ENCODE measurements around the gene GLA. TPM values are rescaled to one million over a fixed set of nuclear protein-coding genes. Genes with fewer than 3 reads are reported as not detected.

Gene GLA
- total and polyA plus RNA-seq, 4 donors: 9.5 to 16.3 (median 13.2) TPM

DNA sequence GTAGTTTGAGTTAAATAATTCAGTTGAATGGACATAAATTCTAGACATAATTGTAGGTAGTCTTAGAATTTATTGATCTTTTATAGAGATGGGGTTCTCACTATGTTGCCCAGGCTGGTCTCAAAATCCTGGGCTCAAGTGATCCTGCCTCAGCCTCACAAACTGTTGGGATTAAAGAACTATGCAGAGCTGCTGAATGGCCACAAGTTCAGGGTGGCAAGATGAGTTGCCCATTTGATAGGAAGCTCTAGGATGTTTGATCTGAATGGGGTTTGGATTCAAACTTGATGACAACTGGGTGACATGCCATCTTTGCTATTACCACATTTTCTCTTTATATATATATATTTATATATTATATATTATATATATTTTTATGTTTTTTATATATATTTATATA lies 13.4 kb downstream of the GLA start:
- no peaks in the 10 kb centered on the region for H3K9me3 ChIP-seq (ENCODE audit: control insufficient read depth in 4 of 4, low read length in 3 of 4)
- TF ChIP-seq SP1 (IDR thresholded peaks at IDR 0.05) (no peak), FOXA1 (IDR thresholded peaks at IDR 0.05) (no peak), JUND (IDR thresholded peaks at IDR 0.05) (no peak), RXRA (IDR thresholded peaks at IDR 0.05) (no peak), YY1 (IDR thresholded peaks at IDR 0.05) (no peak)
- TF ChIP-seq, protein P1, sequence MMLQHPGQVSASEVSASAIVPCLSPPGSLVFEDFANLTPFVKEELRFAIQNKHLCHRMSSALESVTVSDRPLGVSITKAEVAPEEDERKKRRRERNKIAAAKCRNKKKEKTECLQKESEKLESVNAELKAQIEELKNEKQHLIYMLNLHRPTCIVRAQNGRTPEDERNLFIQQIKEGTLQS (IDR thresholded peaks at IDR 0.05): no peak
- peaks cover 0 to 6% (median 4%) of the 10 kb centered on the region in 4 donors for H3K36me3 ChIP-seq (ENCODE audit: control insufficient read depth in 4 of 4, insufficient read depth in 3 of 4, low read depth in 1 of 4, low read length in 3 of 4)
- peaks cover 0 to 5% (median 2%) of the 10 kb centered on the region in 4 donors for H3K4me1 ChIP-seq (ENCODE audit: control insufficient read depth in 4 of 4, insufficient read depth in 4 of 4, low read length in 3 of 4)
- no peak overlapping the region for H3K27ac ChIP-seq (ENCODE audit: low read depth in 1 of 2, low read length in 2 of 2)
- no peak overlapping the region for H3K9ac ChIP-seq (ENCODE audit: low read depth in 1 of 2, low read length in 2 of 2)
- DNase-seq (ENCODE audit: low spot score): no peak
- no peaks in the 10 kb centered on the region for H3K27me3 ChIP-seq (ENCODE audit: control insufficient read depth in 4 of 4, insufficient read depth in 4 of 4, low read length in 3 of 4)
- H3K4me3 ChIP-seq (ENCODE audit: low read depth in 1 of 3, low read length in 3 of 3): no peak overlapping the region

DNA sequence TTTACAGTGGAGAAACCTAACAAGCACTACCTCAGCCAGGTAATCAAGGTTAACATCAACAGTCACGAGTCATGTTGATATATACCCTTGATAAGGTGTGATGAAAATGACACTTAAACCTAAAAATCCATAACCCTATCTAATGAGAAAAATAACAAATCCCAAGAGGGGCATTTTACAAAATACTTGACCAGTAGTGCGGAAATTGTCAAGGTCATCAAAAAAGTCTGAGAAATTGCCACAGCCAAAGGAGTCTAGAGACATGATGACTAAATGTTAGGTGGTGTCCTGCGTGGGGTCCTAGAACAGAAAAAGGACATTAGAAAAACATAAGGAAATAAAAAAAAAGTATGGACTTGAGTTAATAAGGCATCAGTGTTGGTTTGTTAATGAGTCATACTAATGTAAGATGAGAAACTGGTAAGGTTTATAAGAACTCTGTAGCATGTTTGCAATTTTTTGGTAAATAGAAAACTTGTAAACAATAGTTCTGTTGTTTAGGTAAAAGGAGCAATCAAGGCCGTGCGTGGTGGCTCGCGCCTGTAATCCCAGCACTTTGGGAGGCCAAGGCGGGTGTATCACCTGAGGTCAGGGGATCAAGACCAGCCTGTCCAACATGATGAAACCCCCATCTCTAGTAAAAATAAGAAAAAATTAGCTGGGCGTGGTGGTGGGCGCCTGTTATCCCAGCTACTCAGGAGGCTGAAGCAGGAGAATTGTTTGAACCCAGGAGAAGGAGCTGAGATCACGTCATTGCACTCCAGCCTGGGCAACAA lies 14.0 kb downstream of the GLA start:
- DNase-seq (ENCODE audit: low spot score): no peak
- Histone ChIP-seq H3K27ac (ENCODE audit: low read depth in 1 of 2, low read length in 2 of 2) (no peak overlapping the region), H3K9me3 (ENCODE audit: control insufficient read depth in 4 of 4, low read length in 3 of 4) (no peaks in the 10 kb centered on the region), H3K4me3 (ENCODE audit: low read depth in 1 of 3, low read length in 3 of 3) (no peak overlapping the region), H3K4me1 (ENCODE audit: control insufficient read depth in 4 of 4, insufficient read depth in 4 of 4, low read length in 3 of 4) (peaks cover 0 to 5% (median 2%) of the 10 kb centered on the region in 4 donors), H3K27me3 (ENCODE audit: control insufficient read depth in 4 of 4, insufficient read depth in 4 of 4, low read length in 3 of 4) (no peaks in the 10 kb centered on the region), H3K9ac (ENCODE audit: low read depth in 1 of 2, low read length in 2 of 2) (no peak overlapping the region), H3K36me3 (ENCODE audit: control insufficient read depth in 4 of 4, insufficient read depth in 3 of 4, low read depth in 1 of 4, low read length in 3 of 4) (peaks cover 0 to 6% (median 4%) of the 10 kb centered on the region in 4 donors)
- WGBS: 89% methylated on average over 11 of the region's 11 CpGs
- TF ChIP-seq EGR1 (IDR thresholded peaks at IDR 0.05; ENCODE audit: low read depth in 2 of 2) (no peak), RXRA (IDR thresholded peaks at IDR 0.05) (no peak)
- TF ChIP-seq, protein P1 (IDR thresholded peaks at IDR 0.05): no peak
- TF ChIP-seq, protein P2, sequence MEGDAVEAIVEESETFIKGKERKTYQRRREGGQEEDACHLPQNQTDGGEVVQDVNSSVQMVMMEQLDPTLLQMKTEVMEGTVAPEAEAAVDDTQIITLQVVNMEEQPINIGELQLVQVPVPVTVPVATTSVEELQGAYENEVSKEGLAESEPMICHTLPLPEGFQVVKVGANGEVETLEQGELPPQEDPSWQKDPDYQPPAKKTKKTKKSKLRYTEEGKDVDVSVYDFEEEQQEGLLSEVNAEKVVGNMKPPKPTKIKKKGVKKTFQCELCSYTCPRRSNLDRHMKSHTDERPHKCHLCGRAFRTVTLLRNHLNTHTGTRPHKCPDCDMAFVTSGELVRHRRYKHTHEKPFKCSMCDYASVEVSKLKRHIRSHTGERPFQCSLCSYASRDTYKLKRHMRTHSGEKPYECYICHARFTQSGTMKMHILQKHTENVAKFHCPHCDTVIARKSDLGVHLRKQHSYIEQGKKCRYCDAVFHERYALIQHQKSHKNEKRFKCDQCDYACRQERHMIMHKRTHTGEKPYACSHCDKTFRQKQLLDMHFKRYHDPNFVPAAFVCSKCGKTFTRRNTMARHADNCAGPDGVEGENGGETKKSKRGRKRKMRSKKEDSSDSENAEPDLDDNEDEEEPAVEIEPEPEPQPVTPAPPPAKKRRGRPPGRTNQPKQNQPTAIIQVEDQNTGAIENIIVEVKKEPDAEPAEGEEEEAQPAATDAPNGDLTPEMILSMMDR (IDR thresholded peaks at IDR 0.05; ENCODE audit: low read depth, low read length, missing input control): no peak

DNA sequence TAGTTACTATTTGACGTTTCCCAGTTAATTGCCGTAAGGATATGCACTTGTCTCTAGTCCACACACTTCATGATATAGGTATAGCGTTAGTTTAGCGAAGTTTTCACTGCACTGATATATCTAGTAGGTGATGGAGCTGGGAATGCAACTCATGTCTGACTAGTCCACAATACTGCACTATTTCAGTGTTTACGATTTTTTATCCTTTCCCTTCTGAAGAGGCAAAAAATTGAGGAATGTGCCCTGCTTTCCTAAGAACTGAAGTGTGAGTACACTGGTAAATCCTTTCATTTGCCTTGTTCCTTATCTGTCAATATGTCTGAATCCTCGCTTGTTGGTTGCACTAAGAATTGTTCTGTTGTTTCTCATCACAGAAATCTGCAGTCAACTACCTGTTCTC lies 15.9 kb downstream of the GLA start:
- H3K27ac ChIP-seq (ENCODE audit: low read depth in 1 of 2, low read length in 2 of 2): no peak overlapping the region
- no peaks in the 10 kb centered on the region for H3K9me3 ChIP-seq (ENCODE audit: control insufficient read depth in 4 of 4, low read length in 3 of 4)
- H3K4me1 ChIP-seq (ENCODE audit: control insufficient read depth in 4 of 4, insufficient read depth in 4 of 4, low read length in 3 of 4): peaks cover 0 to 5% (median 2%) of the 10 kb centered on the region in 4 donors
- H3K36me3 ChIP-seq (ENCODE audit: control insufficient read depth in 4 of 4, insufficient read depth in 3 of 4, low read depth in 1 of 4, low read length in 3 of 4): peaks cover 0 to 6% (median 4%) of the 10 kb centered on the region in 4 donors
- TF ChIP-seq, protein P2 (IDR thresholded peaks at IDR 0.05; ENCODE audit: low read depth, low read length, missing input control): no peak
- TF ChIP-seq FOXA1 (IDR thresholded peaks at IDR 0.05) (no peak), YY1 (IDR thresholded peaks at IDR 0.05) (no peak), JUND (IDR thresholded peaks at IDR 0.05) (no peak), TAF1 (conservative IDR thresholded peaks at IDR 0.05) (no peak), HNF4G (IDR thresholded peaks at IDR 0.05) (no peak)
- TF ChIP-seq, protein P3, sequence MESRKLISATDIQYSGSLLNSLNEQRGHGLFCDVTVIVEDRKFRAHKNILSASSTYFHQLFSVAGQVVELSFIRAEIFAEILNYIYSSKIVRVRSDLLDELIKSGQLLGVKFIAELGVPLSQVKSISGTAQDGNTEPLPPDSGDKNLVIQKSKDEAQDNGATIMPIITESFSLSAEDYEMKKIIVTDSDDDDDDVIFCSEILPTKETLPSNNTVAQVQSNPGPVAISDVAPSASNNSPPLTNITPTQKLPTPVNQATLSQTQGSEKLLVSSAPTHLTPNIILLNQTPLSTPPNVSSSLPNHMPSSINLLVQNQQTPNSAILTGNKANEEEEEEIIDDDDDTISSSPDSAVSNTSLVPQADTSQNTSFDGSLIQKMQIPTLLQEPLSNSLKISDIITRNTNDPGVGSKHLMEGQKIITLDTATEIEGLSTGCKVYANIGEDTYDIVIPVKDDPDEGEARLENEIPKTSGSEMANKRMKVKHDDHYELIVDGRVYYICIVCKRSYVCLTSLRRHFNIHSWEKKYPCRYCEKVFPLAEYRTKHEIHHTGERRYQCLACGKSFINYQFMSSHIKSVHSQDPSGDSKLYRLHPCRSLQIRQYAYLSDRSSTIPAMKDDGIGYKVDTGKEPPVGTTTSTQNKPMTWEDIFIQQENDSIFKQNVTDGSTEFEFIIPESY (IDR thresholded peaks at IDR 0.05): no peak
- TF ChIP-seq, protein P1 (IDR thresholded peaks at IDR 0.05): no peak
- H3K4me3 ChIP-seq (ENCODE audit: low read depth in 1 of 3, low read length in 3 of 3): peak overlapping the region in 2 of 3 donors; percentile 57 to 89
- peak overlapping the region in 1 of 2 donors; percentile 8 for H3K9ac ChIP-seq (ENCODE audit: low read depth in 1 of 2, low read length in 2 of 2)
- DNase-seq (ENCODE audit: low spot score): no peak
- H3K27me3 ChIP-seq (ENCODE audit: control insufficient read depth in 4 of 4, insufficient read depth in 4 of 4, low read length in 3 of 4): no peaks in the 10 kb centered on the region
- WGBS: 65% methylated on average over 6 of the region's 6 CpGs

All from liver (tissue), 9 donors.